T follicular helper cell (primary cell): Measurements from ENCODE around the gene KIAA0513.

Experiments
- DNase-seq: peaks from one replicate; pipeline ENCODE4 v3.0.0-alpha.2; 2020; ENCODE audit warnings: low read depth

The KIAA0513 gene

DNA sequence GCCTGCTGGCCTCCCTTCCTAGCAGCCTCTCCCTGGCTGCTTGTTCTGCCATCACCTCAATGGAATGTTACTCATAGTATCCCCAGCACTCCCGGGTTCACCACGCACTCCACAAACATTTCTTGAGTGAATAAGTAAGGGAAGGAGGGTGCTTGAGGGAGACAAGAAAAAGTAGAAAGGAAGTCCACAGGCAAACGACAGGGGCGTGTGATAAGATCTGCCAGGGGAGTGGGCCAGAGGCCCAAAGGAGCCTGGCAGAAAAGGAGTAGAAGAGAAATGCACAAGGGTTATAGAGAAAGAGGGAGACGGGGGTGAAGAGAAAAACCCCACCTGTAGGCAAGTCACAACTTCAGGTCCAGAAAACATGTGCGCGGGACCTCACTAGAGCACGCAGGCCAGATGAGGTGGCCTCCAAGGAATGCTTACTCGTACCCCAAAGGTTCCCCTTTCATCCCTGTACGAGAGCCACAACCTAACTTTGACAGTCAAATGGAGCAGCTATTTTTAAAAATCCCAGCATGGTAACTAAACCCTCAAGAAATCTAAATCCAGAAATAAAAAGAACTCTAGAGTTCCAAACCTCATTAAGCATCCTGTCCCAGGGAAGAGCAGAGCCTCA lies 22.9 kb upstream of the KIAA0513 start:
- DNase-seq, result no peak

DNA sequence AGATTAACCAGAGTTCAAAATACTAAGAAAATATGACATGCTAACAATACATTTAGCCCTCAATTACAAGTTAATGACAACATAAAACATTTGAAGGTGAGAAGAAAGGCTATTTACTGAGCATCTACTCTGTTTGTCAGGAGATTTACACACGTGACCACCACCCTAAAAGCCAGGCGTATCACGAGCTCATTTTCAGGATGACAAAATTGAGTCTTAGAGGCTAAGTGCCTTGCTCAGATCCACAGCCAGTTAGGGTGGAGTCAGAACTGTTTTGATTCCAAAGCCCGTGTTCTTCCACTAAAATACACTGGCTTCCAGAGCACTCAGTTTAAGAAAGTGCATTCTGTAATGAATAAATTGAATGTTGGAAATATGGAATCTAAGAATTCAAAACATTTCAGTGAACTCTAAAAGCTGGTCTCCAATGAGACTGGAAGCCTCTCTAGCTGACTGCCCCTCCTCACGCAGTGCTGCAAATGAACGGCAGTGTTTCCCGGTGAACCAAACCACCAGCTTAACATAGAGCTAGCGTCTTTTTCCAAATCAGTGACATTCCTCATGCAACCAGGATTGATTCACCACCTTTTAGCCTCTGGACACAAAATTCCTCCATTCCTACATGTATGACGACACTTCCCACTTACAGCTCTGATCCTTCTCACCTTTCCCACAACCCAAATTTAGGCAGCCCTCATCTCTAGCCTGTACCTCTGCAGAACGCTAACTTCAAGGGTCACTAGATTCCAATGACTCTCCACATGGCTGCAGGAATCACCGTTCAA lies 22.1 kb upstream of the KIAA0513 start:
- no peak for DNase-seq

DNA sequence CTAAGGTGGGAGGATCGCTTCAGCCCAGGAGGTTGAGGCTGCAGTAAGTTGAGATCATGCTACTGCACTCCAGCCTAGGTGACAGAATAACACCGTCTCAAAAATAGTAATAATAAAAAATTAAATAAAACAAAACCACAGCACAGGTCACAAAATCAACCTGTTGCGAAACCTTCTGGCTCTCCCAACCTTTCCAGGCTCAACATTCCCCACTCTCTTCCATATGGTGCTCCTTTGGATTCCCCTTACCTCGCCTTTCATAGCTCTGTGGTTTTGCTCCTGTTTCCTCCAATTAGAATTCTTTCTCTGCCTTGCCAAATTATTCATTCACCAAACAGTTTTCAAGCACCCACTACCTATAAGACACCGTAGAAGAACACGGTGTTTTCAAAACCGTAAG lies 21.0 kb upstream of the KIAA0513 start:
- no peak for DNase-seq

DNA sequence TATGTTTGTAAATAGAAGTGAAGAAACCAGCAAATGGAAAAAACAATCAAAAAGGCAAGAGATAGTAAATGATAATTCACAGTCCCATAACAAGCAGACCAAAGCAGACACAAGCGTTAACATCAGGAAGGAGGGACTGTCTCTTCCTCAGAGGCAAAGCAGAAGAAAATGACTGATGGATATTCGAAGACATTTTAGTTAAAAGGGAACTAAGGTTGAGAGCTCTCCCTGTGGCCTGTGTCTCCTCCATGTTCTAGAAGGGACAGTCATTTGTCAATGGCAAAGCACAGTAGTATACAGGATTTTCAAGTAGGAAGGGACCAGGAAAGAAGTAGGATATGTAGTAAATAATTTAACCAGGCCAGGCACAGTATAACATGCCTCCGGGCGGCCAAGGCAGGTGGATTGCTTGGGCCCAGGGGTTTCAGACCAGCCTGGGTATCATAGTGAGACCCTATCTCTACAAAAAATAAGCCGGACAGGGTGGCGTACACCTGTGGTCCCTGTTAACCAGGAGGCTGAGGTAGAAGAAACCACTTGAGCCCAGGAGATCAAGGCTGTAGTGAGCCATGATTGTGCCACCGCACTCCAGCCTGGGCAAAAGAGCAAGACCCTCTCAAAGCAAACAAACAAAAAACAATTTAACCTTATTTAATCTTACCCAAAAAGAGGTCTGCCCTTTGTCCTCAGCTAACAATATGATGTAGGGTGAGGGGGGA lies 19.9 kb upstream of the KIAA0513 start:
- DNase-seq, result no peak

DNA sequence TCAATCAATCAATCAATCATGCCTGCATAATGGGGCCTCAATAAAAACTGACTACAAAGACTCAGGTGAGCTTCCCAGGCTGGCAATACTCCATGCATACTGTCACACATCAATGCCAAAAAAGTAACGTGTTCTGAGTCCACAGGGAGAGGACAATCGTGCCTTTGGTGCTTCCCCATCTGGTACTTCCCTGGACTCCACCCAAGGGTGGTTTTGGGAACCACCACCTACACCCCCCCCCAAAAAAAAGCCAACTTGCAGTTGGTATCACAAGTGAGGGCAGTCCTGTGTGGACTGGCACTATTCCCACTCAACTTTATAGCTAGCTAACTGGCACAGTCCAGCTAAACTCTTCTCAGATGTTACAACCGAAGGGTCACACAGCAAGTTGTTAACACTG lies 19.3 kb upstream of the KIAA0513 start:
- no peak for DNase-seq

DNA sequence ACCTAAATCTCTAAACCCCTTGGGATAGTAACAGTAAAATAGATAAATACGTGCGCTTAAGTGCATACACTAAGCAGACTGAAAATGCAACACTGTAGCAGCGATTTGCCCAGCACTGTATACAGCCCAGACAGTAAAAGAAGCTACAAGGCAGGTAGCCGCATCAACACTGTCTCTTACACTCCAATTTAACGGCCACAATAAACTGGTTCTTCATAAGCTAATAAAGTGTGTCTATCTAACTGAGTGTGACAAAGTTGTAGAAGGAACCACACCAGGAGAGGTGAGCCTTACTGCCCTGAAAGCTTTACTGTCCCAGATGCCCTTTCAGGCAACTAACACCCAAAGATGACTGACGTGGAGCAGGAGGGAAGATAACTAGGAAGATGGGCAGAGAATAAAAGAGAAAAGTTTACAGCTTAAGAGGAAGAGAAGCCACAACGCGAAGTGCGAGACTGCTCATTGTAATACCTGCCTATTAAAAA lies 17.1 kb upstream of the KIAA0513 start:
- DNase-seq, result no peak

DNA sequence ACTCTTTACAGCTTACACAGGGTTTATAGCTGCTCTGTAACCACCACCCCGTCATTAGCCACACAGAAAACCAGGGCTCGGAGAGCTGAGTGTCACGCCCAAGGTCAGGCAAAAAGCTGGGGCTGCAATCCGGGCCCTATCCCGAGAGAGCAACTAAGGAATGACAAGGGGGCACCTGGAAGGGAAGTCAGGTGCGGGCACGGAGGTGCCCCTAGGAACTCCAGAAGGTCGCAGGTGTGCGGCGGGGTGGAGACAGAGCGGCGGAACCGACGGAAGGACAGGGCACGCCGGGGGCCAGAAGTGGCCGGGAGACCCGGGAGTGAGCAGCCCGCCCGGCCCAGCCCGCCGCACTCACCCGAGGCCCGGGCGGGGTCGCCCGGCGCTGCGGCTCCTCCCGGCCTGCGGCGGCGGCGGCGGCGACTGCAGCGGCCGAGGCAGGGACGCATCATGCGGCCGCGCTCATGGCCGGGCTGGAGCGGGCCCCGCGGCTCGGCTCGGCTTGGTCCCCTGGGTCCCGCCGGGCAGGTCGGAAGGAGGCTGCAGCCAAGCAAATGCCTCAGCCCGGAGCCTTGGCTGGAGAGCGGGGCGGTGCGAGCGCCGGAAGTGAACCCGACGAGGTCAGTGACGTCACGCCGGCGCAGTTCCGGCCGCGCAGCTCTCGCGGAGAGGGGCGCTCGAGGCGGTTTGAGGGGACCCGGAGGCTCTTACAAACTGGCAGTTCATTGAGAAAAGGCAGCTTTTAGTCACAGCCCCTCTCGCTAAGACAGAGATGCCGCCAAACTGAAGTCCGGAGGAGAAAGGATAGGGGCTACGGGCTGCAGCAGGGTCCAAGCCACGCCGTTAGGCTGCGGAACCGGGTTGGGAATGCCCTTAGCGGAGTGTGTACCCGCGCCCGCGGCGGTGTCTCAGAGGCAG lies 16.4 kb upstream of the KIAA0513 start, which contains the start of gene ZDHHC7:
ZDHHC7 (minus strand) TSS at position 605 of the 915 bp plus-strand sequence. CDS start 20,917 bp downstream, outside the sequence.
- DNase-seq, result peak; percentile 75

DNA sequence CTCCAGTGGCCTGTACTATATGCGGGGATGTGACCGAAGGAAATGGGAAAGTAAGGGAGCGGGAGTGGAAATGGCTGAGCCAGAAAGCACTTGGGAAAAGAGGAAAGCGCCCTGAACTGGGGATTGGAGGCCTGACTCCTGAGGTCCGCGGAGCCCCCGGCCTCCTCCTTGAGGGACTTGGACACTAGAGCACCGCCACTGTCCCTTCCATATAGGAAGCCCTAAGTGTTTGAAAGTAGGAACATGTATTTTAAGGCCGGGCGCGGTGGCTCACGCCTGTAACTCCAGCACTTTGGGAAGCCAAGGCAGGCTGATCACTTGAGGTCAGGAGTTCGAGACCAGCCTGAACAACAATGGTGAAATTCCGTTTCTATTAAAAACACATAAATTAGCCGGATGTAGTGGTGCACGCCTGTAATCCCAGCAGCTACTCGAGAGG lies 15.7 kb upstream of the KIAA0513 start:
- DNase-seq, result no peak

DNA sequence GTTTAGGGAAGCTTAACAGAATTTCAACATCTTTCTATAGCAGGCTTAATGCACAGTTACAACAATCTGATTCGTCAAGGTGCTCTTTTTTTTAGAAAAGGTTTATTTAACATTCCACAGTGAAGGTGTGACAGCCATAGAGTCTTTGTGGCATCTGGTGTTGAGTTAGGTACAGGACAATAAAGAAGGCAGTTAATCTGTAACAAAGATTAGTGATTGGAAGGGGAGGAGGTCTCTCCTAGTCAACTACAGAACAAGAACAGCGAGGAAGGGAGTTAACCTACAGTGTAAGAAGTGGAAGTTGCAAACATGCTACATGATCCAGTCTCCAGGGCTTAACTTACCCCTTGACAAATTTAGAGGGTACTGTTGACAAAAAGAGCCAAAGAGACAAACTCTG lies 13.3 kb upstream of the KIAA0513 start:
- no peak for DNase-seq

DNA sequence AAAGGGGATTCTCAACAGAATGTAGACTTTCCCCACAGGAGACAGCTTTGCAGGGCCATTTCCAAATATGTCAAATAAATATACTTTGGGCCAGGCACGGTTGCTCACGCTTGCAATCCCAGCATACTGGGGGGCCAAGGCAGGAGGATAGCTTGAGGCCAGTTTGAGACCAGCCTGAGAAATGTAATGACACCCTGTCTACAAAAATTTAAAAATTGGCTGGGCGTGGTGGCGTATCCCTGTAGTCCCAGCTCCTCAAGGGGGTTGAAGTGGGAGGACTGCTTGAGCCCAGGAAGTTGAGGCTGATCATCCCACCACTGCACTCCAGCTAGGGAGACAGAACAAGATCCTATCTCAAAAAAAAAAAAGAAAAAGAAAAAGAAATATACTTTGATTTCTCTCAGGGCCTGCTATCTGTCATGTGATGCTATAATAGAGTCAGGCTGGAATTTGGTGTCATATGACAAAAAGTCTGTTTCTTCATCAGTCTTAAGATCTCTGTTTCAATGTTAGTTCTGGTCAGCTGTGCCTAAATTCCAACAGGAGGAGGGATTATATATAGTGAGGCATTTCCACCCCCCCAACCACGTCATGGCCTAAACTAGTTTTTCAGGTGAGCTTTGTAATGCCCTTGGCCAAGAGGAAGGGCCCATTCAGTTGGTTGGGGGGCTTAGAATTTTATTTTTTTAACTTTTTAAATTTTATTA lies 12.0 kb upstream of the KIAA0513 start:
- DNase-seq, result no peak

DNA sequence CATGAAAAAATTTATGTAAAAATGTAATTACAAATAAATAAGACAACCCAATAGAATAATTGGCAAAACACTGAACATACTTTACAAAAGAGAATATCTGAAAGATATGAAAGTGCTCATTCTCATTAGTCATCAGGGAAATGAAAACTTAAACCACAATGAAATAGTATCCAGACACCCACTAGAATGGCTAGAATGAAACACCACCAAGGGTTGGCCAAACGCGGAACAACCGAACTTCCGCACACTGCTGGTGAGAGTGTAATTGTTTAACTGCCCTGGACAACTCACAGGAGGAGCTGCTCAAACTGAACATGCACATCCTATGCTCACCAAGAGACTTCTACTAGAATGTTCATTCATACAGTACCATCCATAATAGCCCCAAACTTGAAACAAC lies 10.4 kb upstream of the KIAA0513 start:
- DNase-seq, result no peak

DNA sequence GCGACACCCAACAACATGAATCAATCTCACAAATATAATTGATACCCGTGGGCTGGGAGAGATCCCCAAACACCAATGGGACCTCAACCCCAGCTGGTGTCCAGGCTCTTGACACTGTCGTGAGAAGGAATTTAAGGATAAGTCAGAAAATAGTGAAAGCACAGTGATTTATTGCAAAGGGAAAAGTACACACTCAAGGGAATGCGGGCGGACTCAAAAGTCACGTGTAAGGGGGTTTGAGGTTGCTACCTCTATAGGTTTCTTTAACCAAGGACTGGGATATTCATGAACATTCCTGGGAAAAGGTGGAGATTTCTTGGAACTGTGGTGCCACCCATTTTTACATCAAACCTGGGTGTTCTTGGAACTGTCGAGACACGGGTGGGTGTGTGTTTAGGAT lies 10.0 kb upstream of the KIAA0513 start:
- DNase-seq, result no peak

DNA sequence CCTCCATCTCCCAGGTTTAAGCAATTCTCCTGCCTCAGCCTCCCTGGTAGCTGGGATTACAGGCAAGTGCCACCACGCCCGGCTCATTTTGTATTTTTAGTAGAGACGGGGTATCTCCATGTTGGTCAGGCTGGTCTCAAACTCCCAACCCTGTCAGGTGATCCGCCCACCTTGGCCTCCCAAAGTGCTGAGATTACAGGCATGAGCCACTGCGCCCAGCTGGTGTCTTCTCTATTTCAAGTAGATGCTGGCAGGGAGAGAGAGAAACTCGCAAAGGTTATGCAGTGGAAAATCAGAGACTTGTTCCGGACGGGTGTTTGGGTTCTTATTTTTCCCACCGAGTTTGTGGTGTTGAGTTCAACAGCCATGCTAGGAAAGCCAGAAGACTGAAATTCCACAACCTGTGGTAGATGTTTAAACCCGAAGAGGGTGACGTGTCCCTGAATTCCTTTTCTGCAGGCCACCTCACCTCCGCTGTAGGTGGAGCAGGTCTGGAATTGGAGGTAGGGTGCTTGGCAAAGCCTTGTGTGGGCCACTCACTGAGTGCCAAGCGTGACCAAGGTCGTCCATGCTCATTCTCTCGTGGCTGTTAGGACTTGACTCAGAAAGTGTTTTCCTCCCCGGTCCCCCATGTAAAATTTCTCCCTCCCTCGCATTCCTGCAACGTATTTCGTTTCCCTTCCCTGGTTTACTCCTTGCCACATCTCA lies 8.9 kb upstream of the KIAA0513 start:
- no peak for DNase-seq

DNA sequence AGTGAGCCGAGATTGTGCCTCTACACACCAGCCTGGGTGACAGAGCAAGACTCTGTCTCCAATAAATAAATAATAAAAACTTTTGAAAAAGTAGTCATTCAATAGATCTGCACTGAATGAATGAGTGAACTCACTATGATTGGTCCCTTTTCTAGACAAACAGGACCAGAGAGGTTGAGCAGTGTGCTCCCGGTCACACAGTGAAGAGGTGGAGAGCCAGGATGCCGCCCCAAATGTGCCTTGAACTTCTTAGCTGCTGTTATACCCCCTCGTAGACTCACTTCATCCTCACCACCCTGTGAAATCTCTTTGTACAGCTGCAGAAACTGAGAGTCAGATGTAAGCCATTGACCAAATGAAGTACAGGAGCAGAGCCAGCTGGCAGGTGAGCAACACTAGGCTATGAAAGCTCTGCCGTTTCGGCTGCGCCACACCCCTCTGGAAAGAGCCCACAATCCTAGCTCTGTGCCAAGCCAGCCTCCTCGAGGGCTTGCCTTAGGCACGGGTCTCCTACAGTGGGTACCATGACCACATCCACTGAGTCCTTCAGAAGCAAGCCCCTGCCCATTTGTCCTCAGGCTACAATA lies 7.8 kb upstream of the KIAA0513 start:
- DNase-seq, result no peak

DNA sequence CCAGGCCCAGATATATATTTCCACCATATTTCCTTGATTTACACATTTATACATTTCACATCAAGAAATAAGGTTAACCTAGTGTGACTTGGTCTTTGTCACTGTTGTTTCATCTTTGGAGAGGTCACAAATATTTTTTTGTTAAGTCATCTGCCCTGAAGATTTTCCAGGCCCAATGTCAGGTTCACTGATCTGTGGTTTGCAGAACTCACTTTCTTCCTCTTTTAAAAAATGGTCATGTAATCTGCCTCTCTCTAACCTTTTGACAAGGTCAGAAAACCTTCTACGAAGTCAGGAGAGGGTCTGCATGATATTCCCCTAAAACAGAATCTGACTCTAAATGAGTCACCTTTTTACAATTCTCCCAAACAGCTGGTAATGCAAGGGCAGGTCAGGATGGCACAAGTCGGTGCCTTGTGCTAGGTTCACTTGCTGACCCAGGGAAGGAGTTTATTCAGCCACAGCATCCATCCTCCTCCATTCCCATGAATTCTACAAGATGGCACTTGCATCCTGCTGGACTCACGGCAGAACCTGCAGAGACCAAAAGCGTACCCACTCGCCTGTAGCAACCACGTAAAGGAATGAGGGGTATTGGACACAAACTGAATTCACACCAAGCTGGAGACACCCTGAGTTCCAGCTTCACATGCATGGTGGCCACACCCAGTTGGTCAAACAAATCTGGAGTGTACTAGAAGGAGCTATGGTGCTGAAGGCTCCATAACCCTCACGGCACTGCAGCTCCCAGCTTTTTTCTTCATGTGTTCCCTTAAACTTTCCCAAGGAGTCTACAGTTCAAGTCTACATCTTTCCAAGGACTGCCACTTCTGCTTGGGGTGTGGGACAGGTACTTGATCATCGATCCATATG lies 1.6 kb upstream of the KIAA0513 start:
- no peak for DNase-seq

DNA sequence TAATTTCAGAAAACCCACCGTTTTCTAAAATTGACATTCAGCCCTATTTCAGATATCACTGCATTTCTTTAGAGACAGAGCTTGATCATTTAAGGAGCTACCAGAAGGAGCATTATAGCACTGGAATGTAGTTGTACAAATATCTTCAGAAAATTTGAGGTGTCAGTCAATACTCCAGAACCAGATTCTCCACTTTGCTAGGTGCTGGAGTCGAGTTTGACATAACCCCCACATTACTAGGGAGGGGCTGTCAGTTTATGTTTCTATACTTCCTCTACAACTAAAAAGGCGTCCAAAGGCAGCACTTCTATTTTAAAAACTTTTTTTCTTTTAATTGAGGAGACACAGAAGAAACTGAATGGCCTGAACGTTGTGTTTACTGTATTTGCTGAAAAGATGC lies 892 bp upstream of the KIAA0513 start:
- DNase-seq, result no peak

DNA sequence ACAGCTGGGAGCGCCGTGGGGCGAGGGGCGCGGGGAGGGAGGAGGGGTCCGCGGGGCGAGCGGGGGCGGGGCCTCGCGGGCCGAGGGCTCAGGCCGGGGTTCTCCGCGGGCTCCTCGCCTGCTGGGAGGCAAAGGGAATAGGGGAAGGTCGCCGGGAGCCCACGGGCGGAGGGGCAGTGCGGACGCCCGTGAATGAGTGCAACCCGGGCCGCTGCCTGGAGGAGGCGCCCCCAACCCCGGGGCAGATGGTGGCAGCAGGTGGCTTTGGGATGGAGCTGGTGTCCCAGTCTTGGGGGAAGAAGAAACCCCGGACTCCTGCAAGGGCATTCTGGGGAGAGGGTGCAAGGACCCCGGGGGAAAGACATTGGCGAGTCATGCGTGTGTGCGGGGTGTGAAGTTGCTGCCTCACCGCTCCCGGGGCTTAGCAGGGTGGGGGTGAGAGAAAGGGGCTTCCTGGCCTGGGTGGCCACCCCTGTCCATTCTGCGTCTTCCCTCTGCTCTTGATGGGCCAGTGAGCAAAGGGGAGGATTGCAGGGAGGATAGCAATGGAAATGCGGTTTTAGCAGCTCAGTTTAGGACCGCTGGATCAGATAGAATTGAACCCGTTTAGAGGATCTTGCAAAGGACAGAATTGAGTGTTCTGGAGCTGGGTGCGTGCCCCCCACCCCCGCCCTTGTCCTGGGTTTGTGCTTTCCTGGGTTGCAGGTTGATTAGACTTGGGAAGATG lies 526 bp downstream of the KIAA0513 start:
- peak; percentile 16 for DNase-seq

DNA sequence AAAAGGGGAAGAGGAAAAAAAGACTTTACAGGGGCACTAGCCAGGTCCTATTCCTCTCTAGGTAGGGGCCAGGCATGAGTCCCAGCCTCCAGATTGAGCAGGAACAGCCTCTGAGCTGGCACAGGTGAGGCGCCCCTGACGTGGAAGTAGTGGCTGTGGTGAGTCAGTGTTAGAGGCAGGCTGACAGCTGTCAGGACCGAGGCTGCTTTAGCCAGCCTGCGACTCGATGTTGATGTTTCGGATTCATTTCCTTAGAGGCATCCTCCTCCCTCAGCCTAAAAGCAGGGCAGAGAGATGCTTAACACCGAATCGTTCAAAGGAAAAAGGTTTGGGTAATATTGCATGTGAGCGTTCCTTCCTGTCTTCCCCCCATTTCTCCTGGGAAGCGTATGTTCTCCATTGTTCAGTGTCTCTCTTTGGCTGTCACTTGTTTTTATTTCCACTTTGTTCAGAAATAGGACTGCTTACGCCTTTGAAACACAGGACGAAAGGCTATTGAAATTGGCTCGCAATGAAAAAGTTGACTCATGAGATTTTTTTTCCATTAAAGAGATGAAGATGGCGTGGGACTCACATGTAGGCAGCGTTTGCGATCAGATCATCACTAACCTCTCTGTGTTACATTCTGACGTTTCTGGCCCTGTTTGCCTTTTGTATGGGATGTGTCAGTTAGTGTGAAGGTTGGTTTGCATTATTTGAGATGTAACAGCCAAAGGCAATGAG lies 1.3 kb downstream of the KIAA0513 start:
- peak; percentile 74 for DNase-seq
